CD14-positive monocyte (primary cell): ENCODE results near the gene ITSN1. TPM values are rescaled to one million over a fixed set of nuclear protein-coding genes. Genes with fewer than 3 reads are reported as not detected.

Experiments
- DNase-seq, 3 donors: peaks; one replicate each; pipeline ENCODE4 v3.0.0-alpha.2; 2011 to 2022
- H2AFZ ChIP-seq: 2 replicates; pipeline ENCODE4 v1.6.0; 2012; ENCODE audit warnings: mild to moderate bottlenecking, low read depth, low read length, inconsistent platforms; ENCODE audit not compliant: insufficient read depth, poor library complexity, severe bottlenecking
- H3K27ac ChIP-seq, 2 donors: 1 replicate in 1 of 2; 2 replicates in 1 of 2; pipeline ENCODE4 v1.5.1; 2012 to 2013; ENCODE audit warnings: low read length in 2 of 2, control low read depth in 1 of 2, inconsistent platforms in 1 of 2, low read depth in 1 of 2, mild to moderate bottlenecking in 1 of 2
- H3K27me3 ChIP-seq, 2 donors: one replicate each; pipeline versions ENCODE4 v1.6.0 to v1.6.1; 2011 to 2013; ENCODE audit warnings: low read length in 2 of 2; ENCODE audit not compliant: control insufficient read depth in 2 of 2, insufficient read depth in 2 of 2
- H3K36me3 ChIP-seq, 2 donors: replicated peaks in 1 of 2; 1 replicate in 1 of 2; 2 replicates in 1 of 2; pipeline versions ENCODE4 v1.5.1 to v1.6.1; 2012 to 2013; ENCODE audit warnings: low read length in 2 of 2, control low read depth in 1 of 2, inconsistent platforms in 1 of 2, mild to moderate bottlenecking in 1 of 2; ENCODE audit not compliant: insufficient read depth in 2 of 2, control insufficient read depth in 1 of 2
- H3K4me1 ChIP-seq, 2 donors: 1 replicate in 1 of 2; 2 replicates in 1 of 2; pipeline versions ENCODE4 v1.5.1 to v1.6.1; 2012 to 2013; ENCODE audit warnings: low read length in 2 of 2, control low read depth in 1 of 2, inconsistent platforms in 1 of 2, mild to moderate bottlenecking in 1 of 2, moderate library complexity in 1 of 2; ENCODE audit not compliant: insufficient read depth in 2 of 2, control insufficient read depth in 1 of 2
- H3K4me2 ChIP-seq: replicated peaks from 2 replicates; pipeline ENCODE3; 2012; ENCODE audit warnings: low read length, moderate library complexity, mild to moderate bottlenecking; ENCODE audit not compliant: poor library complexity, severe bottlenecking; ENCODE audit errors: extremely low read depth
- H3K4me3 ChIP-seq, 3 experiments: fragments of 200-600 bp in 1 of 3; sonication (generic) in 1 of 3; replicated peaks in 1 of 3; 1 replicate in 2 of 3; 2 replicates in 1 of 3; pipeline ENCODE4 v1.5.1; 2011 to 2013; ENCODE audit warnings: low read length in 3 of 3, mild to moderate bottlenecking in 3 of 3, control low read depth in 2 of 3, low read depth in 2 of 3, inconsistent platforms in 1 of 3, moderate library complexity in 1 of 3
- H3K79me2 ChIP-seq: 2 replicates; pipeline ENCODE4 v1.6.0; 2012; ENCODE audit warnings: mild to moderate bottlenecking, control low read depth, inconsistent platforms, low read length, moderate library complexity; ENCODE audit not compliant: insufficient read depth
- H3K9ac ChIP-seq: 2 replicates; pipeline ENCODE4 v1.6.0; 2017; ENCODE audit warnings: low read length, mild to moderate bottlenecking; ENCODE audit not compliant: insufficient read depth, poor library complexity, severe bottlenecking
- H3K9me3 ChIP-seq, 2 donors: replicated peaks in 1 of 2; 1 replicate in 1 of 2; 2 replicates in 1 of 2; pipeline versions ENCODE4 v1.5.1 to v1.6.1; 2012 to 2013; ENCODE audit warnings: low read length in 2 of 2, control low read depth in 1 of 2; ENCODE audit not compliant: control insufficient read depth in 1 of 2, insufficient read depth in 1 of 2
- H4K20me1 ChIP-seq: 2 replicates; pipeline ENCODE4 v1.6.0; 2012; ENCODE audit warnings: mild to moderate bottlenecking, low read length, control low read depth, moderate library complexity; ENCODE audit not compliant: insufficient read depth
- H3K27ac Mint-ChIP-seq, 7 donors: one replicate each; pipeline ENCODE4 v1.8.0; 2020; ENCODE audit warnings: mild to moderate bottlenecking in 7 of 7, mixed read lengths in 7 of 7, moderate library complexity in 6 of 7, inconsistent platforms in 2 of 7
- H3K27me3 Mint-ChIP-seq, 3 donors: one replicate each; pipeline ENCODE4 v1.8.0; 2021 to 2022; ENCODE audit warnings: low read depth in 3 of 3, mild to moderate bottlenecking in 3 of 3, mixed read lengths in 3 of 3, moderate library complexity in 3 of 3, inconsistent platforms in 1 of 3
- H3K36me3 Mint-ChIP-seq, 2 donors: one replicate each; pipeline ENCODE4 v1.8.0; 2020; ENCODE audit warnings: mixed read lengths in 2 of 2, inconsistent platforms in 1 of 2, mild to moderate bottlenecking in 1 of 2
- H3K4me1 Mint-ChIP-seq: one replicate; pipeline ENCODE4 v1.8.0; 2020; ENCODE audit warnings: mild to moderate bottlenecking, mixed read lengths
- H3K4me3 Mint-ChIP-seq, 2 donors: one replicate each; pipeline ENCODE4 v1.8.0; 2020; ENCODE audit warnings: mild to moderate bottlenecking in 2 of 2, mixed read lengths in 2 of 2, moderate library complexity in 1 of 2
- H3K9me3 Mint-ChIP-seq, 7 donors: one replicate each; pipeline ENCODE4 v1.8.0; 2020 to 2022; ENCODE audit warnings: mixed read lengths in 7 of 7, mild to moderate bottlenecking in 6 of 7, moderate library complexity in 6 of 7, inconsistent platforms in 2 of 7
- WGBS: methylation state at CpG from one replicate; pipeline ENCODE4 v1.1.5; 2013; ENCODE audit warnings: missing lambda C conversion rate; ENCODE audit not compliant: insufficient coverage; 5-methylcytosine and 5-hydroxymethylcytosine counted together
- intact Hi-C, 2 donors: fragments of 100-400 bp; cut with micrococcal nuclease; formaldehyde crosslinking; loops; one replicate each; pipeline versions ENCODE4 v1.15.0 to v1.15.1; 2023
- polyA plus RNA-seq, 3 donors: library from polyadenylated mRNA; depleted of rRNA in 1 of 3; unstranded in 2 of 3; stranded (reverse) in 1 of 3; fragments of 300-500 nt in 2 of 3; fragments of >200 nt in 1 of 3; fragmentation: Illumina TruSeq in 2 of 3; gene quantifications; 1 replicate in 2 of 3; 2 replicates in 1 of 3; pipeline ENCODE4 v1.2.3, GENCODE V29; 2012 to 2021
- TF ChIP-seq, protein P1 (sequence below): fragments of 200-600 bp; IDR thresholded peaks from one replicate; pipeline ENCODE4 v1.8.0; 2022; ENCODE audit warnings: antibody characterized with exemption, mild to moderate bottlenecking

ITSN1 gene
- polyA plus RNA-seq, 3 donors = 4.7 to 10.3 (median 5.1) TPM

DNA sequence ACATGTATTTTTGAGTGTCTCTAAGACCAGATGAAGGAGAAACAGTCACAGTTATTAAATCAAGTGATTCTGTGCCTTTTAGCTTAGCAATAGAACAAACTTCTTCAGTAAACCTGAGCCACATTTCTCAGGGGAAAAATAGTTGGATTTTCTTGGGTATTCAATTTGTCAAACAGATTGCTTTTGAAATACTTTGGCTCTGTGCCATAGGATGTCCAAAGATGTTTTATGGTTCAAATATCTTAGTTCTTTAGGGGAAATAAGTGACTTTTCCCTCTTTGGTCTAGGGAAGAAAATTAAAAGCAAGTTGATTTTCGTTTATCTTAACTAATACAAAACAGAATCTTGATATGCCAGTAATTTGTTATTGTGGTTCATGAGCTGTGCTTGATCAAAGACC is 147.4 kb downstream of the ITSN1 start:
- H3K4me2 ChIP-seq = no peak overlapping the region
- Mint-ChIP-seq H3K4me1 (no peaks in the 10 kb centered on the region), H3K36me3 (peaks cover 11 to 17% of the 10 kb centered on the region in 2 donors), H3K9me3 (peaks cover 0 to 4% (median 0%) of the 10 kb centered on the region in 7 donors), H3K27me3 (no peaks in the 10 kb centered on the region), H3K4me3 (no peak overlapping the region), H3K27ac (no peak overlapping the region)
- H3K9ac ChIP-seq = no peak overlapping the region
- no peaks in the 10 kb centered on the region for H3K27me3 ChIP-seq
- WGBS = no CpG with 5 or more reads among the region's 1 CpG
- H4K20me1 ChIP-seq = no peaks in the 10 kb centered on the region
- H3K4me3 ChIP-seq = no peak overlapping the region
- intact Hi-C loops = no loop called here
- TF ChIP-seq, protein P1, sequence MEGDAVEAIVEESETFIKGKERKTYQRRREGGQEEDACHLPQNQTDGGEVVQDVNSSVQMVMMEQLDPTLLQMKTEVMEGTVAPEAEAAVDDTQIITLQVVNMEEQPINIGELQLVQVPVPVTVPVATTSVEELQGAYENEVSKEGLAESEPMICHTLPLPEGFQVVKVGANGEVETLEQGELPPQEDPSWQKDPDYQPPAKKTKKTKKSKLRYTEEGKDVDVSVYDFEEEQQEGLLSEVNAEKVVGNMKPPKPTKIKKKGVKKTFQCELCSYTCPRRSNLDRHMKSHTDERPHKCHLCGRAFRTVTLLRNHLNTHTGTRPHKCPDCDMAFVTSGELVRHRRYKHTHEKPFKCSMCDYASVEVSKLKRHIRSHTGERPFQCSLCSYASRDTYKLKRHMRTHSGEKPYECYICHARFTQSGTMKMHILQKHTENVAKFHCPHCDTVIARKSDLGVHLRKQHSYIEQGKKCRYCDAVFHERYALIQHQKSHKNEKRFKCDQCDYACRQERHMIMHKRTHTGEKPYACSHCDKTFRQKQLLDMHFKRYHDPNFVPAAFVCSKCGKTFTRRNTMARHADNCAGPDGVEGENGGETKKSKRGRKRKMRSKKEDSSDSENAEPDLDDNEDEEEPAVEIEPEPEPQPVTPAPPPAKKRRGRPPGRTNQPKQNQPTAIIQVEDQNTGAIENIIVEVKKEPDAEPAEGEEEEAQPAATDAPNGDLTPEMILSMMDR = no peak
- H3K27ac ChIP-seq = no peak overlapping the region
- H3K9me3 ChIP-seq = no peaks in the 10 kb centered on the region
- no peaks in the 10 kb centered on the region for H3K79me2 ChIP-seq
- H3K4me1 ChIP-seq = no peaks in the 10 kb centered on the region
- DNase-seq = no peak
- peaks cover 9 to 12% of the 10 kb centered on the region in 2 donors for H3K36me3 ChIP-seq
- no peak overlapping the region for H2AFZ ChIP-seq

- WGBS = no CpG with 5 or more reads among the region's 3 CpGs
- no peaks in the 10 kb centered on the region for H3K4me1 Mint-ChIP-seq
Measured at GRCh38 chr21:33791073-33791472, 148.8 kb downstream of the ITSN1 start.

More at GRCh38 chr21:33791073-33791472, 148.8 kb downstream of the ITSN1 start:
- no peak overlapping the region for H3K27ac Mint-ChIP-seq
- Histone ChIP-seq H3K4me3 (no peak overlapping the region), H3K4me1 (no peaks in the 10 kb centered on the region), H3K9me3 (no peaks in the 10 kb centered on the region), H3K27me3 (no peaks in the 10 kb centered on the region), H3K36me3 (peaks cover 11 to 12% of the 10 kb centered on the region in 2 donors), H3K79me2 (no peaks in the 10 kb centered on the region), H4K20me1 (no peaks in the 10 kb centered on the region), H3K4me2 (no peak overlapping the region), H2AFZ (no peak overlapping the region), H3K27ac (no peak overlapping the region), H3K9ac (no peak overlapping the region)
- no peak overlapping the region for H3K4me3 Mint-ChIP-seq
- H3K36me3 Mint-ChIP-seq = peaks cover 16 to 24% of the 10 kb centered on the region in 2 donors
- TF ChIP-seq, protein P1 = no peak
- H3K9me3 Mint-ChIP-seq = peaks cover 0 to 4% (median 0%) of the 10 kb centered on the region in 7 donors
- intact Hi-C loops = no loop called here
- DNase-seq = no peak
- no peaks in the 10 kb centered on the region for H3K27me3 Mint-ChIP-seq
